ENCODE measurements around the gene RASSF7.
"Not testable (repeated sequence)": the region's sequence is repeated elsewhere in the genome, so short reads cannot be mapped to it uniquely, and the experiment has no call there.

Gene RASSF7

DNA sequence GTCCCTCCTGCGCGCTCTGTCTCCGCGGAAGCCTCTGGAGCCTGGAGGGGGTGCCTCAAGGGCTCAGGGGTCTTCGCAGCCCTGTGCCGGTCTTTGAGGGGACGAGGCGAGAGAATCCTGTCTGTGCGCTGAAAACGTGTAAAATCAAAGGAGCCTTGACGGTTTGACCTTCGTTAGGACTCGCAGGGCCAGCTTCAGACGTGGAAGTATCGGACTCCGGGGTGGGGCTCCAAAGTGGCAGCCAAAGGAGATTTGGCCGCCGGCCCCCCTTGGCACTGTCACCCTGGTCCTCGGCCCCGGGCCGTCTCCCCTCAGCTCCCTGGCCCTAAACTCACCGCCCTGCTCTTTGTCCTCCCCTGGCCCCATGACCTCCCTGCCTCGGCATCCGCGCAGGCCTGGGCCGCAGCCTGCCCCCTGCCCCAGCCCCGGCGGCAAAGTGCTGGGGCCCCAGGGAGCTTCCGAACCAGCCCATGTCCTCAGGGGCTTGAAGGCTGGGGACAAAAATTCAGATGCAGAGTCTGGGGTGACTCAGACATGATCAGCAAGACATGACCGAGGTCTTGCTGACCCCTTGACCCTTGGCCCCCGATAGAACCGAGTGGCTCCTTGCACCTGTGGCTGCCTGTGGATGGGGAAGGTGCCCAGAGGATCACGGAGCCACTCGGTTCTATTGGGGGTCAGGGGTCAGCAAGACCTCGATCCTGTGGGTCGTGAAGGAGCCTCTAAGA lies 8.6 kb downstream of the RASSF7 start:
- no peaks in the 10 kb centered on the region for H3K9me2 ChIP-seq (ENCODE audit: low read depth, low read length)
- H3K27me3 ChIP-seq (ENCODE audit: insufficient read depth, low read length) = peaks cover 5% of the 10 kb centered on the region; the same call in 1 of the 2 replicates
- H3F3A ChIP-seq (ENCODE audit: insufficient read depth, low read length) = no peaks in the 10 kb centered on the region
- H3K79me2 ChIP-seq (ENCODE audit: insufficient read depth, low read length) = no peaks in the 10 kb centered on the region
- H3K9me3 ChIP-seq (ENCODE audit: low read length) = no peaks in the 10 kb centered on the region
- peaks cover 29% of the 10 kb centered on the region for H3K4me1 ChIP-seq (ENCODE audit: insufficient read depth, low read length, severe bottlenecking)
- H3K36me3 ChIP-seq (ENCODE audit: insufficient read depth, low read length) = no peaks in the 10 kb centered on the region
- H3K9ac ChIP-seq (ENCODE audit: low read length) = peak overlapping the region; percentile 97
- no peaks in the 10 kb centered on the region for H4K20me1 ChIP-seq (ENCODE audit: insufficient read depth, low read length)
- TF ChIP-seq, protein P1, sequence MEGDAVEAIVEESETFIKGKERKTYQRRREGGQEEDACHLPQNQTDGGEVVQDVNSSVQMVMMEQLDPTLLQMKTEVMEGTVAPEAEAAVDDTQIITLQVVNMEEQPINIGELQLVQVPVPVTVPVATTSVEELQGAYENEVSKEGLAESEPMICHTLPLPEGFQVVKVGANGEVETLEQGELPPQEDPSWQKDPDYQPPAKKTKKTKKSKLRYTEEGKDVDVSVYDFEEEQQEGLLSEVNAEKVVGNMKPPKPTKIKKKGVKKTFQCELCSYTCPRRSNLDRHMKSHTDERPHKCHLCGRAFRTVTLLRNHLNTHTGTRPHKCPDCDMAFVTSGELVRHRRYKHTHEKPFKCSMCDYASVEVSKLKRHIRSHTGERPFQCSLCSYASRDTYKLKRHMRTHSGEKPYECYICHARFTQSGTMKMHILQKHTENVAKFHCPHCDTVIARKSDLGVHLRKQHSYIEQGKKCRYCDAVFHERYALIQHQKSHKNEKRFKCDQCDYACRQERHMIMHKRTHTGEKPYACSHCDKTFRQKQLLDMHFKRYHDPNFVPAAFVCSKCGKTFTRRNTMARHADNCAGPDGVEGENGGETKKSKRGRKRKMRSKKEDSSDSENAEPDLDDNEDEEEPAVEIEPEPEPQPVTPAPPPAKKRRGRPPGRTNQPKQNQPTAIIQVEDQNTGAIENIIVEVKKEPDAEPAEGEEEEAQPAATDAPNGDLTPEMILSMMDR (IDR thresholded peaks at IDR 0.05; ENCODE audit: low read length) = no peak
- no peak for TF ChIP-seq EZH2 (IDR thresholded peaks at IDR 0.05; ENCODE audit: borderline replicate concordance, low read length)
- no peak overlapping the region for H2AFZ ChIP-seq (ENCODE audit: low read length)
- peak overlapping the region; percentile 100 for H3K4me2 ChIP-seq (ENCODE audit: low read length)
- peak overlapping the region; percentile 85 for H3K4me3 ChIP-seq (ENCODE audit: low read depth, low read length, poor library complexity, severe bottlenecking)
- H3K27ac ChIP-seq (ENCODE audit: low read depth, low read length, poor library complexity, severe bottlenecking) = no peak overlapping the region

DNA sequence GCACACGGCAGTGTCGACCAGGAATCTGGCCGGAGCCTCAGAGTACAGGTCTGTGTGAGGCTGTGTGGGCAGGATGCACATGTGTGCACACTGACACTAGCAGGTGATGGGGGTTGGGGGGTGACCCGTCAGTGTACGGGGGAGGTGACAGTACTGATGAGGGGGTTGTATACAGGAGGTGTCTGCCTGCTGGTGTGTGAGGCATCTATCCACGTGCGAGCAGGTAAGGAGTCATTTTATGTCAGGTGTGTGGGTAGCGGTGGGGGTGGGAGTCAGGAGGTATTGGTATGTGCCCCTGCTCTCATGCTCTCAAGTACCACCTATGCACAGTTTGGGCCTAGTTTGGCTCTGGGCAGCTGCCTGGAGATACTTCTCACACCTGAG lies 11.0 kb downstream of the RASSF7 start:
- no peaks in the 10 kb centered on the region for H4K20me1 ChIP-seq (ENCODE audit: insufficient read depth, low read length)
- H3K9me2 ChIP-seq (ENCODE audit: low read depth, low read length) = no peaks in the 10 kb centered on the region
- no peak overlapping the region for H3K9ac ChIP-seq (ENCODE audit: low read length)
- TF ChIP-seq, protein P1 (IDR thresholded peaks at IDR 0.05; ENCODE audit: low read length) = no peak
- no peak for TF ChIP-seq EZH2 (IDR thresholded peaks at IDR 0.05; ENCODE audit: borderline replicate concordance, low read length)
- H3K36me3 ChIP-seq (ENCODE audit: insufficient read depth, low read length) = no peaks in the 10 kb centered on the region
- no peaks in the 10 kb centered on the region for H3F3A ChIP-seq (ENCODE audit: insufficient read depth, low read length)
- H3K9me3 ChIP-seq (ENCODE audit: low read length) = no peaks in the 10 kb centered on the region
- H3K4me3 ChIP-seq (ENCODE audit: low read depth, low read length, poor library complexity, severe bottlenecking) = no peak overlapping the region
- H2AFZ ChIP-seq (ENCODE audit: low read length) = no peak overlapping the region
- H3K79me2 ChIP-seq (ENCODE audit: insufficient read depth, low read length) = peaks cover under 1% of the 10 kb centered on the region
- peaks cover 5% of the 10 kb centered on the region; the same call in 1 of the 2 replicates for H3K27me3 ChIP-seq (ENCODE audit: insufficient read depth, low read length)
- no peak overlapping the region for H3K27ac ChIP-seq (ENCODE audit: low read depth, low read length, poor library complexity, severe bottlenecking)
- H3K4me2 ChIP-seq (ENCODE audit: low read length) = no peak overlapping the region
- H3K4me1 ChIP-seq (ENCODE audit: insufficient read depth, low read length, severe bottlenecking) = peaks cover 37% of the 10 kb centered on the region

DNA sequence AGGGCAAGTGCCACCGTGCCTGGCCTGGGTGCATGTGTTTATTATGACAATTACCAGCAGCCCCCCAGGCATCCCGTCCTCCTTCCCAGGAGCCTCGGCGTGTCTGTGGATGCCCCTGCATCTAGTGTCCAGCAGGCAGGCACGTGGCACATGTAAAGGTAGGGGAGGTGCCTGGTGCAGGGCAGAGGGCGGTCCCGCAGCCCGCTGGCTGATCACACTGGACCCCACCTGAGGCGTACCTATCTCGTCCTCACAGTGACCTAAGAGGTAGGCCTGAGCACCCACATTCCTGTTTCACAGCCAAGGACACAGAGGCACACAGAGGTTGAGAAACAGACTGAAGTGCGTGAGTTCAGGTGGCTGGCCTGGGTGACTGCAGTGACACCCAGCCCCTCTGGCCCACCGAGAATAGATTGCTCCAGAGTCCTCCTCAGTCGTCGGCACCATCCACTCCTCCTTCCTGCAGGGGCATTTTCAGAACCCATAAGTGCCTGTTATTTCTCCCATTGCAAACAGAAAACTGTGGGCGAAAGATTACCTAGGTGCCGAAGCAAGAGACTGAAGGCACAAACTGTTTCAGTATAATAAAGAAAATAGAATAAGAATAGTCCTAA lies 12.5 kb downstream of the RASSF7 start:
- H2AFZ ChIP-seq (ENCODE audit: low read length) = no peak overlapping the region
- H3K36me3 ChIP-seq (ENCODE audit: insufficient read depth, low read length) = no peaks in the 10 kb centered on the region; the same call in 1 of the 2 replicates
- peaks cover 5% of the 10 kb centered on the region; the same call in 1 of the 2 replicates for H3K27me3 ChIP-seq (ENCODE audit: insufficient read depth, low read length)
- H3K27ac ChIP-seq (ENCODE audit: low read depth, low read length, poor library complexity, severe bottlenecking) = no peak overlapping the region
- no peaks in the 10 kb centered on the region for H4K20me1 ChIP-seq (ENCODE audit: insufficient read depth, low read length)
- H3K79me2 ChIP-seq (ENCODE audit: insufficient read depth, low read length) = peaks cover 16% of the 10 kb centered on the region
- H3K4me3 ChIP-seq (ENCODE audit: low read depth, low read length, poor library complexity, severe bottlenecking) = no peak overlapping the region
- H3K4me1 ChIP-seq (ENCODE audit: insufficient read depth, low read length, severe bottlenecking) = peaks cover 36% of the 10 kb centered on the region
- no peaks in the 10 kb centered on the region for H3K9me3 ChIP-seq (ENCODE audit: low read length)
- no peak overlapping the region for H3K9ac ChIP-seq (ENCODE audit: low read length)
- TF ChIP-seq EZH2 (IDR thresholded peaks at IDR 0.05; ENCODE audit: borderline replicate concordance, low read length) = no peak
- TF ChIP-seq, protein P1 (IDR thresholded peaks at IDR 0.05; ENCODE audit: low read length) = no peak
- H3F3A ChIP-seq (ENCODE audit: insufficient read depth, low read length) = no peaks in the 10 kb centered on the region
- H3K9me2 ChIP-seq (ENCODE audit: low read depth, low read length) = no peaks in the 10 kb centered on the region
- no peak overlapping the region for H3K4me2 ChIP-seq (ENCODE audit: low read length)

DNA sequence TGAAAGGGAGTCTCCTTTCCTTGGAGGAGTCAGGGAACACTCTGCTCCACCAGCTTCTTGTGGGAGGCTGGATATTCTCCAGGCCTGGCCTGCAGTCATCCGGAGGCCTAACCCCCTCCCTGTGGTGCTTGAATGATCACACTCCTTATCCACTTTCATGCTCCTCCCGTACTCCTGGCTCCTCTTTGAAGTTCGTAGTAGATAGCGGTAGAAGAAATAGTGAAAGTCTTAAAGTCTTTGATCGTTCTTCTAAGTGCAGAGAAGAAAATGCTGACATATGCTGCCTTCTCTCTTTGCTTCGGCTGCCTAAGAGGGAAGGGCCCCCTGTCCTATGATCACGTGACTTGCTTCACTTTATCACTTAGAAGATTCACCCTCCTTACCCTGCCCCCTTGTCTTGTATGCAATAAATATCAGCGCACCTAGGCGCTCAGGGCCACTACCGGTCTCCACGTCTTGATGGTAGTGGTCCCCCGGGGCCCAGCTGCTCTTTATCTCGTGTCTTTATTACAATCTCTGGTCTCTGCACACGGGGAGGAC lies 13.3 kb downstream of the RASSF7 start:
- not testable (repeated sequence) for H3F3A ChIP-seq (ENCODE audit: insufficient read depth, low read length); H3K9ac ChIP-seq (ENCODE audit: low read length); H4K20me1 ChIP-seq (ENCODE audit: insufficient read depth, low read length); H3K36me3 ChIP-seq (ENCODE audit: insufficient read depth, low read length); H3K9me2 ChIP-seq (ENCODE audit: low read depth, low read length); H3K27me3 ChIP-seq (ENCODE audit: insufficient read depth, low read length); H3K27ac ChIP-seq (ENCODE audit: low read depth, low read length, poor library complexity, severe bottlenecking); H2AFZ ChIP-seq (ENCODE audit: low read length); H3K9me3 ChIP-seq (ENCODE audit: low read length)
- Histone ChIP-seq H3K4me3 (ENCODE audit: low read depth, low read length, poor library complexity, severe bottlenecking) (peak overlapping the region; percentile 90), H3K4me2 (ENCODE audit: low read length) (peak overlapping the region; percentile 100; the same call in 1 of the 2 replicates), H3K79me2 (ENCODE audit: insufficient read depth, low read length) (peaks cover 24% of the 10 kb centered on the region), H3K4me1 (ENCODE audit: insufficient read depth, low read length, severe bottlenecking) (peaks cover 41% of the 10 kb centered on the region)
